B cell (primary cell): ENCODE data around the gene PHOX2B. TPM values are rescaled to one million over a fixed set of nuclear protein-coding genes. Genes with fewer than 3 reads are reported as not detected.

Experiments
- ATAC-seq: fragments of 200-7000 bp; cut with Tn5 transposase; one replicate; pipeline ENCODE4 v1.10.0; 2021; ENCODE audit warnings: low read depth, mild to moderate bottlenecking, moderate number of reproducible peaks, moderate library complexity
- CTCF ChIA-PET: fragments of 350-600 bp; sonication (Branson Sonifier 250); formaldehyde crosslinking; loops from one replicate; lab custom pipeline; 2021; ENCODE audit warnings: antibody characterized with exemption, inconsistent platforms; lab: Charles Lee
- POLR2A ChIA-PET: fragments of 350-600 bp; sonication (Branson Sonifier 250); formaldehyde crosslinking; loops from one replicate; lab custom pipeline; 2021; ENCODE audit warnings: antibody characterized with exemption; lab: Charles Lee
- DNase-seq: peaks from one replicate; pipeline ENCODE4 v3.0.0; 2013
- H2AFZ ChIP-seq: 2 replicates; pipeline ENCODE4 v1.6.1; 2012; ENCODE audit warnings: mild to moderate bottlenecking, low read depth, low read length; ENCODE audit not compliant: insufficient read depth, poor library complexity, severe bottlenecking
- H3K27ac ChIP-seq, 2 donors: 1 replicate in 1 of 2; 2 replicates in 1 of 2; pipeline ENCODE4 v1.5.1; 2012 to 2013; ENCODE audit warnings: low read length in 2 of 2, mild to moderate bottlenecking in 2 of 2, moderate library complexity in 1 of 2
- H3K27me3 ChIP-seq, 4 experiments: fragments of 200-600 bp in 1 of 4; sonication (generic) in 1 of 4; replicated peaks in 1 of 4; 1 replicate in 2 of 4; 2 replicates in 2 of 4; pipeline versions ENCODE4 v1.6.1 to v1.7.0; 2013 to 2016; ENCODE audit warnings: low read length in 3 of 4, mild to moderate bottlenecking in 2 of 4, mixed read lengths in 1 of 4, moderate library complexity in 1 of 4; ENCODE audit not compliant: insufficient read depth in 4 of 4, control insufficient read depth in 3 of 4; ENCODE audit errors: control extremely low read depth in 1 of 4
- H3K36me3 ChIP-seq, 2 experiments: replicated peaks in 1 of 2; 1 replicate in 1 of 2; 2 replicates in 1 of 2; pipeline versions ENCODE4 v1.6.1 to v1.7.1; 2013; ENCODE audit warnings: low read length in 1 of 2; ENCODE audit not compliant: insufficient read depth in 2 of 2, control insufficient read depth in 1 of 2; ENCODE audit errors: control extremely low read depth in 1 of 2, extremely low read depth in 1 of 2
- H3K4me1 ChIP-seq, 2 donors: fragments of 200-600 bp in 1 of 2; sonication (generic) in 1 of 2; 1 replicate in 1 of 2; 2 replicates in 1 of 2; pipeline versions ENCODE4 v1.5.1 to v1.6.1; 2013 to 2017; ENCODE audit warnings: low read length in 2 of 2; ENCODE audit not compliant: control insufficient read depth in 2 of 2, insufficient read depth in 2 of 2
- H3K4me2 ChIP-seq: replicated peaks from 2 replicates; pipeline ENCODE3; 2012; ENCODE audit warnings: mild to moderate bottlenecking, low read depth, low read length; ENCODE audit not compliant: poor library complexity, severe bottlenecking
- H3K4me3 ChIP-seq, 5 experiments: fragments of 200-600 bp in 1 of 5; sonication (generic) in 1 of 5; 1 replicate in 3 of 5; 2 replicates in 2 of 5; pipeline versions ENCODE4 v1.5.1 to v1.7.0; 2011 to 2016; ENCODE audit warnings: low read length in 4 of 5, mild to moderate bottlenecking in 4 of 5, low read depth in 2 of 5, control low read depth in 1 of 5, moderate library complexity in 1 of 5; ENCODE audit not compliant: insufficient read depth in 1 of 5; ENCODE audit errors: control extremely low read depth in 1 of 5, extremely low read depth in 1 of 5
- H3K79me2 ChIP-seq: fragments of 200-600 bp; sonication (generic); one replicate; pipeline ENCODE4 v1.6.0; 2016; ENCODE audit warnings: low read length; ENCODE audit not compliant: control insufficient read depth, insufficient read depth
- H3K9ac ChIP-seq: fragments of 200-600 bp; sonication (generic); 2 replicates; pipeline ENCODE4 v1.6.1; 2017; ENCODE audit warnings: mild to moderate bottlenecking, low read length, moderate library complexity
- H3K9me3 ChIP-seq, 3 donors: one replicate each; pipeline versions ENCODE4 v1.6.1 to v1.7.1; 2013; ENCODE audit warnings: low read length in 2 of 3; ENCODE audit not compliant: control insufficient read depth in 2 of 3, insufficient read depth in 1 of 3; ENCODE audit errors: control extremely low read depth in 1 of 3
- H4K20me1 ChIP-seq: 2 replicates; pipeline ENCODE4 v1.6.0; 2012; ENCODE audit warnings: mild to moderate bottlenecking, low read length; ENCODE audit not compliant: insufficient read depth, control insufficient read depth, poor library complexity, severe bottlenecking
- H3K27ac Mint-ChIP-seq: one replicate; pipeline ENCODE4 v1.8.0; 2021; ENCODE audit warnings: mixed read lengths
- H3K27me3 Mint-ChIP-seq: one replicate; pipeline ENCODE4 v1.8.0; 2021; ENCODE audit warnings: mixed read lengths
- H3K4me1 Mint-ChIP-seq: one replicate; pipeline ENCODE4 v1.8.0; 2021; ENCODE audit warnings: mixed read lengths
- H3K4me3 Mint-ChIP-seq: one replicate; pipeline ENCODE4 v1.8.0; 2021; ENCODE audit warnings: mixed read lengths
- H3K9me3 Mint-ChIP-seq: one replicate; pipeline ENCODE4 v1.8.0; 2022; ENCODE audit warnings: mixed read lengths; ENCODE audit not compliant: insufficient read depth
- CTCF ChIP-seq: fragments of 200-600 bp; IDR thresholded peaks from one replicate; pipeline ENCODE4 v1.8.0; 2022; ENCODE audit warnings: antibody characterized with exemption, mild to moderate bottlenecking
- EZH2 ChIP-seq: IDR thresholded peaks from 2 replicates; pipeline ENCODE4 v1.6.1; 2012; ENCODE audit warnings: borderline replicate concordance, low read depth, mild to moderate bottlenecking, moderate library complexity, low read length; ENCODE audit not compliant: insufficient read depth, poor library complexity, severe bottlenecking
- WGBS: methylation state at CpG from one replicate; pipeline ENCODE4 v1.1.5; 2013; ENCODE audit warnings: missing lambda C conversion rate; ENCODE audit not compliant: insufficient coverage; 5-methylcytosine and 5-hydroxymethylcytosine counted together
- intact Hi-C: fragments of 100-400 bp; cut with micrococcal nuclease; formaldehyde crosslinking; loops from one replicate; pipeline ENCODE4 v1.10.0; 2022
- polyA plus RNA-seq: library from polyadenylated mRNA; depleted of rRNA; stranded (reverse); fragments of >200 nt; gene quantifications from 2 replicates; pipeline ENCODE4 v1.2.3, GENCODE V29; 2012
- total RNA-seq, 2 donors: library from RNA; stranded (reverse); fragments of 120-200 nt in 1 of 2; gene quantifications; 1 replicate in 1 of 2; 2 replicates in 1 of 2; pipeline versions ENCODE4 v1.2.3 to v1.2.4, GENCODE V29; 2013 to 2022

The PHOX2B gene
- total and polyA plus RNA-seq, 2 donors (not counting 1 experiment from before 2014, with no cell fraction given), result not detected

GRCh38 chr4:41709844-41710481 lies 38.6 kb downstream of the PHOX2B start:
- Histone ChIP-seq H3K27ac (no peak overlapping the region), H3K9me3 (no peaks in the 10 kb centered on the region), H3K4me3 (no peak overlapping the region), H3K4me1 (no peaks in the 10 kb centered on the region), H4K20me1 (no peaks in the 10 kb centered on the region), H3K27me3 (no peaks in the 10 kb centered on the region), H3K4me2 (no peak overlapping the region), H3K9ac (no peak overlapping the region), H2AFZ (no peak overlapping the region), H3K36me3 (no peaks in the 10 kb centered on the region), H3K79me2 (no peaks in the 10 kb centered on the region)
- Mint-ChIP-seq H3K4me1 (no peaks in the 10 kb centered on the region), H3K4me3 (no peak overlapping the region), H3K27ac (no peak overlapping the region), H3K27me3 (peaks cover 14% of the 10 kb centered on the region), H3K9me3 (no peaks in the 10 kb centered on the region)
- POLR2A ChIA-PET, result no interaction called here
- intact Hi-C loops, result no loop called here
- DNase-seq (no peak), ATAC-seq (no peak)
- CTCF ChIA-PET, result no interaction called here
- TF ChIP-seq CTCF (no peak), EZH2 (no peak)
- WGBS, result 100% methylated on average over 2 of the region's 5 CpGs

- POLR2A ChIA-PET, result no interaction called here
- no peak for TF ChIP-seq EZH2
- no peak for TF ChIP-seq CTCF
- Mint-ChIP-seq H3K4me3 (no peak overlapping the region), H3K27ac (no peak overlapping the region), H3K27me3 (peaks cover 29% of the 10 kb centered on the region), H3K9me3 (no peaks in the 10 kb centered on the region), H3K4me1 (no peaks in the 10 kb centered on the region)
- no peaks in the 10 kb centered on the region for H3K79me2 ChIP-seq
- no peaks in the 10 kb centered on the region for H3K9me3 ChIP-seq
- no peak overlapping the region for H3K27ac ChIP-seq
- no peak overlapping the region for H2AFZ ChIP-seq
- H3K4me1 ChIP-seq, result no peaks in the 10 kb centered on the region
- WGBS, result no CpG with 5 or more reads among the region's 3 CpGs
- DNase-seq (no peak), ATAC-seq (no peak)
- H3K36me3 ChIP-seq, result no peaks in the 10 kb centered on the region
- no peaks in the 10 kb centered on the region for H3K27me3 ChIP-seq
- H3K9ac ChIP-seq, result no peak overlapping the region
- intact Hi-C loops, result no loop called here
- no peak overlapping the region for H3K4me3 ChIP-seq
- CTCF ChIA-PET, result no interaction called here
- no peak overlapping the region for H3K4me2 ChIP-seq
- H4K20me1 ChIP-seq, result no peaks in the 10 kb centered on the region
Observed at GRCh38 chr4:41703785-41704184, 44.7 kb downstream of the PHOX2B start.
